Dedifferentiated amniotic fluid mesenchymal stem cell (primary cell): ENCODE results near the gene GON4L.
A peak's percentile ranks its signal among the peaks of the same experiment; 100 is the strongest.
"Not testable (repeated sequence)": the region's sequence is repeated elsewhere in the genome, so short reads cannot be mapped to it uniquely, and the experiment has no call there.

Experiments used
- DNase-seq: peaks from one replicate; pipeline ENCODE4 v3.0.0-alpha.2; 2016; ENCODE audit errors: extremely low spot score

GON4L gene

DNA sequence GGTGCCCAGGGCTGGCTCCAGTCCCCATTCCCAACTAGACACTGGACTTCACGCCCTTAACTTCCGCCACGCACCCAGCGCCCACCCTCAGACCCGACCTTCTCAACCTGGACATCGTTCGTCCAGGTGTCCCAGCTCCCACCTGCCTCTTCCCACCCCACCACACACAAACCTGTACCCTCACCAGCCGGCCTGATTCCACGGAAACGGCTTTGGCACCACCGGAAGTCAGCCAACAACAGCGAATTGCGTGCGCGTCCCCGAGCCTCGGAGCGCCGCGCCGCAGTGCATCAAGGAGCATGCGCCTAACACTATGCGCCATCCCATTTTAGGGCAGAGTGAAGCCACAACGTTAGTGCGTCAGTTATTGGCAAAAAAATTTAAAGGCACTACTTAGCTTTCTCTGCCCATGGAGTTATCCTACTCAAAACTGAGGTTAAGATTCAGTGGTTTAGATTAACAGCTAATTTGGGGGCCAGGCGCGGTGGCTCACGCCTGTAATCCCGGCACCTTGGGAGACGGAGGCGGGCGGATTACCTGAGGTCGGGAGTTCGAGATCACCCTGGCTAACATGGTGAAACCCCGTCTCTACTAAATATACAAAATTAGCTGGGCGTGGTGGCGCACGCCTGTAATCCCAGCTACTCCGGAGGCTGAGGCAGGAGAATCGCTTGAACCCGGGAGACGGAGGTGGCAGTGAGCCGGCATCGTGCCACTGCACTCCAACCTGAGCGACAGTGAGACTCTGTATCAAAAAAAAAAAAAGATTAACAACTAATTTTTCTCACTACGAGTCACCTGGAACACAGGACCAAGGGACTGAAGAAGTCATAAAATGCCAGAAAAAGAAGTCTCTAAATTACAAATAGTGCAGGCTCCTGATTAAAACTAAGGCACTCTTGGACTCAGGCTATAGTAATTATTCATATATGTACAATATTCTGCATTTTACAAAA, at the start of gene GON4L:
Gene GON4L (minus strand): TSS at position 240 of the 956 bp plus-strand sequence. CDS start 3,434 bp downstream, outside the sequence.
- peak; percentile 93 for DNase-seq

GRCh38 chr1:155904261-155904660, 47.2 kb upstream of the GON4L start:
- no peak for DNase-seq

GRCh38 chr1:155900161-155900560, 43.1 kb upstream of the GON4L start:
- no peak for DNase-seq

DNA sequence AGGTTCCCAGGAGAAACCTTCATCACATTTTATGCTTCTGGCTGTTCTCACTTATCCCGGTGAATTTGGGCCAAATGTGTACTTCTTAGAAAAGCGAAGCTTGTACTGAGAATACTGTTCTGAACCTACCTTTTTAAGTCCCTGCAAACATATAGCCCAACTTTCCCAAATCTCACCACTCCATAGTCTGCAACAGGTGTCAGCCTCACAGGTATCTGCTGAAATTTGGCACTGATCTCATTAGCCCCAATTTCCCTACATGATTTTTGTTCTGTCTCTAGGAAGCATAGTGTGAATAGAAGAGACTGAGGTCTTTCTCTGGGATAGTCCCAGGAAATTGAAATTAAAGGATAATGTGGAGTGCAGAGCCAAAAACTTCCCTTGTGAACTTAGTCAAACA, 42.7 kb upstream of the GON4L start:
- no peak for DNase-seq

GRCh38 chr1:155898888-155899287, 41.9 kb upstream of the GON4L start:
- DNase-seq = no peak

DNA sequence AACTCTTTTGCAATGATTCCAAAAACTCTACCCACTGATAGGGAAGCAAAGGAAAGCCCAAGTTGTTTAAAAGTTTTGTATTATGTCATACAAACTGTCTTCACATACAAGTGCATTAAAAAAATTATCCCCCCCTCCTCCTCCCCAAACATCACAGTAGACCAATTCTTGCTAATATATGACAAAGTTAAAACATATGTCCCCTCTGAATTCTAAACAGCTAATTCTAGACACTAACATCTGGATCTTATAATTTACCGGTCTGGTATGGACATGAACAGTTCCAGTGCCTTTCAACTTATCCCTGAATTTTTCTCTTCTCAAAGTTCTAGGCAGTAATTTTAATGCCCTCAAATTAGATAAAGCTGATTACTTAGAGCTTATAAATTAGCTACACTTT, 40.7 kb upstream of the GON4L start:
- DNase-seq = no peak

GRCh38 chr1:155896476-155896875, 39.5 kb upstream of the GON4L start:
- DNase-seq = not testable (repeated sequence)

GRCh38 chr1:155895617-155896016, 38.6 kb upstream of the GON4L start:
- DNase-seq = not testable (repeated sequence)

GRCh38 chr1:155893389-155894142, 36.6 kb upstream of the GON4L start:
- peak; percentile 77 for DNase-seq

- DNase-seq = peak; percentile 80
These were observed 35.8 kb upstream of the GON4L start for GRCh38 chr1:155892796-155893195.

DNA sequence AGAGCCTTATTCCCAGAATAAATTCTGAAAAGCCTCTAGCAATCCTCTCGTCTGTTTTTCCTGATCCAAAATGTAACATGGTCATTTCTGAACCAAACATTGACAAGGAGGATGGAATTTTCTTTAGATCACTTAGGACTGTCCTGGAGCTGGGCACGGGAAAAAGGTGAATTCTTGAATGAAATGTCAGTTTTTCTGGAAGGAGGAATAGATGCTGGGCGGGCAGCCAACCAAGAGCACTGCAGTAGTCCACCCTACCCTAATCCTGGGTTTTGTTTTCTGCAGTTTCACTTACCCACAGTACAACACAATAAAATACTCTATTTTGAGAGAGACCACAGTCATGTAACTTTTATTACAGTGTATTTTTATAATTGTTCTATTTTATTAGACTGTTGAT, 33.2 kb upstream of the GON4L start:
- DNase-seq = no peak

DNA sequence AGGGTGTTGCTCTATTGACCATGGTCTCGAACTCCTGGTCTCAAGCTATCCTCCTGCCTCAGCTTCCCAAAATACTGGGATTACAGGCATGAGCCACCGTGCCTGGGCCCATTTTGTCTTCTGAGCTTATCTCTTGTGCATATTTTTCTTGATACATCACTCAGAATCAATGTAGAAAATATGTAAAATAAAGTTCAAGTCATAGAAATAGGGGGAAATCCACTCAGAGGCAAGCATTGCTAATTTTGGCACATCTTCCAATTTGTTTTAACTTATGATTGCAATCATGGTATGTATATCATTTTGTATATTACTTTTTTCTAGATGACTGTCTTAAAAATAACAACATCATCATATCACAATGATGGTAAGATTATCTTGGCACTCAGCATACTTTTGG, 32.6 kb upstream of the GON4L start:
- peak; percentile 62 for DNase-seq

DNA sequence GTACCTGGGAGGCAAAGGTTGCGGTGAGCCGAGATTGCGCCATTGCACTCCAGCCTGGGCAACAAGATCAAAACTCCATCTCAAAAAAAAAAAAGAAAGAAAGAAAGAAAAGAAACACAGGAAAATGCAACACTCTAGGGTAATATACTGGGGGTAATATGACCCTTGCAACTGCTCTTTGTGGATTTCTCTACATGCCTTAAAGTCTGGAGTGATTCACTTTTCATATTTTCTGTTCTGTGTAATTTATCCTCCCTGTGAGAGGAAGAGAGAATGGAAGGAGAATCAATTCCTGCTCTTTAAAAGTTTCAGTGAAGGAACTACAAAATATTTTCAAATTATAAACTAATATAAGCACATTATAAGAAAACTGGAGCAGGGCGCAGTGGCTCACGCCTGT, 31.5 kb upstream of the GON4L start:
- peak; percentile 55 for DNase-seq

GRCh38 chr1:155884982-155885381, 28.0 kb upstream of the GON4L start:
- DNase-seq = no peak

- DNase-seq = no peak
These were observed 27.3 kb upstream of the GON4L start for GRCh38 chr1:155884031-155884960.

DNA sequence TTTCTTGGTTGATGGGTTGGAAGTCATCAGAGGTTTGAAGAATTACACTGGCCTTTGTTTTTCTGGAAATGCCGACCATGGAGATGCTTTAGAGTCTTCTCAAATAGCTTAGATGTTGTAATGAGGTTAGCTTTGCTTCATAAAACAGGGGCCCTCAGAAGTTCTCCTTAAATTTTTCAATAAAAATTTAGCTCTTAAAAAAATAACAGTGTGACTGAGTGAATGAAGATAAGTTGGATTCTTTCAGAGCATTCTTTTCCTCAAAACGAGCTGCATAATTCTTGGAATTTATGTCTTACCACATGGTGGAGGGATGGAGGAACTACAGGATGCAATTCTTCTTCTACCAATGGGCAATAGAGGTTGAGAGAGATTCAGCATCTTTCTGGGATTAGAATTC, 25.8 kb upstream of the GON4L start:
- no peak for DNase-seq

DNA sequence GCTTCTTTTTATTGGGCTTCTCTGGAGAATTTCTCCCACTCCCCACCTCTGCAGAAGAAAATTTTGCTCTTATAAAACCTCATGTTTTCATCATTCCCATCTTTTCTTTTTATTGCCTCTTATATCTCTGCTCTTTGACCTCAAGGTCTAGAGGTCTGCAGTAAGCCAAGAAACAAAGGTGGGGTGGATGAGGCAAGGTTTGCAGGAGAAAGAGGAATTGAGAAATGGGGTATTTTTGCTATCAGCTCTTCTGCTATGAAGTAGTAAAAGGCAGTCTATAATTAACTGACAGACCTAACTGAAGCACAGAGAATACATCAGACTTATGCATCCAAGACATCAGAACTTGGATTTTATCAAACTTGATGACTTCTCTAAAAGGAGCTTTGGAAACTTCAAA, 25.2 kb upstream of the GON4L start:
- no peak for DNase-seq

- no peak for DNase-seq
These were observed 23.9 kb upstream of the GON4L start for GRCh38 chr1:155880950-155881349.

GRCh38 chr1:155880251-155880650, 23.2 kb upstream of the GON4L start:
- no peak for DNase-seq

DNA sequence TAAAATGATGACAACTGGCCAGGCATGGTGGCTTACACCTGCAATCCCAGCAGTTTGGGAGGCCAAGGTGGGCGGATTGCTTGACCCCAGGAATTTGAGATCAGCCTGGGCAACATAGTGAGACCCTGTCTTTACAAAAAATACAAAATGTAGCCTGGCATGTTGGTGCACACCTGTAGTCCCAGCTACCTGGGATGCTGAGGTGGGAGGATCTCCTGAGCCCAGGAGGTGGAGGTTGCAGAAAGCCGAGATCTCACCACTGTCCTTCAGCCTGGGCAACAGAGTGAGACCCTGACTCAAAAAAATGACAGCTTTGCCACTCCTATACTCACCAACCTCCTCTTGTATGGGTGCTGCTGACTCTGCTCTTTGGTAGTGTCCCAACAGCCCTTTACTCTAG, 20.9 kb upstream of the GON4L start:
- DNase-seq = no peak

DNA sequence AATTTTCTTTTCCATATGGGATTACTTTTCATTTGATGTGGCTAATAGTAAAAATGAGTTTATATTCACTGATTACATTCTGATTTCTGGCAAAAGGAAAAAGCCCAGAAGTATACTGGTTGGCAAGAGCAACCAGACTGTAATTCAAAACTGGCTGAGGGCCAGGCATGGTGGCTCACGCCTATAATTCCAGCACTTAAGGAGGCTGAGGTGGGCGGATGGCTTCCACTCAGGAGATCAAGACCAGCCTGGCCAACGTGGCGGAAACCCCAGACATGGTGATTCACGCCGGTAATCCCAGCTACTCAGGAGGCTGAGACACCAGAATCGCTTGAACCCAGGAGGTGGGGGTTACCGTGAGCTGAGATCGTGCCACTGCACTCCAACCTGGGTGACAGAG, 16.8 kb upstream of the GON4L start:
- peak; percentile 30 for DNase-seq

- no peak for DNase-seq
These were observed 15.5 kb upstream of the GON4L start for GRCh38 chr1:155872527-155872926.
